ENCODE measurements around the gene OTUD3. TPM values are rescaled to one million over a fixed set of nuclear protein-coding genes. Genes with fewer than 3 reads are reported as not detected.
"Not testable (repeated sequence)": the region's sequence is repeated elsewhere in the genome, so short reads cannot be mapped to it uniquely, and the experiment has no call there.

Gene OTUD3
- total RNA-seq, 1 experiment from 2014 or later: 15.1 TPM

GRCh38 chr1:19864570-19865160, 17.5 kb upstream of the OTUD3 start:
- H3K27me3 ChIP-seq (replicated peaks; ENCODE audit: control insufficient read depth, insufficient read depth, low read length): no peaks in the 10 kb centered on the region
- BruUV-seq (replicated peaks): no TSS peak
- Mint-ChIP-seq H3K27me3 (ENCODE audit: insufficient read depth, unreplicated experiment) (no peaks in the 10 kb centered on the region), H3K4me1 (ENCODE audit: low read depth, unreplicated experiment) (peaks cover 12% of the 10 kb centered on the region), H3K4me3 (ENCODE audit: unreplicated experiment) (no peak overlapping the region), H3K27ac (ENCODE audit: unreplicated experiment) (no peak overlapping the region), H3K36me3 (ENCODE audit: insufficient read depth, unreplicated experiment) (peaks cover 11% of the 10 kb centered on the region), H3K9me3 (ENCODE audit: unreplicated experiment) (peaks cover 15% of the 10 kb centered on the region)
- no peak for DNase-seq
- H3K4me1 ChIP-seq: peaks cover 45% of the 10 kb centered on the region
- TF ChIP-seq, protein P1, sequence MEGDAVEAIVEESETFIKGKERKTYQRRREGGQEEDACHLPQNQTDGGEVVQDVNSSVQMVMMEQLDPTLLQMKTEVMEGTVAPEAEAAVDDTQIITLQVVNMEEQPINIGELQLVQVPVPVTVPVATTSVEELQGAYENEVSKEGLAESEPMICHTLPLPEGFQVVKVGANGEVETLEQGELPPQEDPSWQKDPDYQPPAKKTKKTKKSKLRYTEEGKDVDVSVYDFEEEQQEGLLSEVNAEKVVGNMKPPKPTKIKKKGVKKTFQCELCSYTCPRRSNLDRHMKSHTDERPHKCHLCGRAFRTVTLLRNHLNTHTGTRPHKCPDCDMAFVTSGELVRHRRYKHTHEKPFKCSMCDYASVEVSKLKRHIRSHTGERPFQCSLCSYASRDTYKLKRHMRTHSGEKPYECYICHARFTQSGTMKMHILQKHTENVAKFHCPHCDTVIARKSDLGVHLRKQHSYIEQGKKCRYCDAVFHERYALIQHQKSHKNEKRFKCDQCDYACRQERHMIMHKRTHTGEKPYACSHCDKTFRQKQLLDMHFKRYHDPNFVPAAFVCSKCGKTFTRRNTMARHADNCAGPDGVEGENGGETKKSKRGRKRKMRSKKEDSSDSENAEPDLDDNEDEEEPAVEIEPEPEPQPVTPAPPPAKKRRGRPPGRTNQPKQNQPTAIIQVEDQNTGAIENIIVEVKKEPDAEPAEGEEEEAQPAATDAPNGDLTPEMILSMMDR (IDR thresholded peaks at IDR 0.05; ENCODE audit: insufficient read depth in 1 of 2, low read depth in 1 of 2, low read length in 1 of 2, severe bottlenecking in 1 of 2, unreplicated experiment in 1 of 2): no peak
- ChIA-PET CTCF (interaction anchor here (0.8 kb wide), 1 partner anchor 82 kb away, joined by 3 read pairs; no protein-coding TSS in a partner anchor), POLR2A (no interaction called here)
- peaks cover 13% of the 10 kb centered on the region for H3K9me3 ChIP-seq
- intact Hi-C loops (cut with micrococcal nuclease; ENCODE audit: unreplicated experiment): loop anchor here (10.0 kb wide), 1 partner anchor 50 kb away; the partner anchor contains the start of gene RNF186
- H3K4me3 ChIP-seq (ENCODE audit: low read depth, low read length): no peak overlapping the region
- no peaks in the 10 kb centered on the region for H3K36me3 ChIP-seq (ENCODE audit: control insufficient read depth, insufficient read depth, low read length)

GRCh38 chr1:19866029-19866428, 16.2 kb upstream of the OTUD3 start:
- no peak overlapping the region for H3K4me3 Mint-ChIP-seq (ENCODE audit: unreplicated experiment)
- Histone ChIP-seq H3K9me3 (peaks cover 13% of the 10 kb centered on the region), H3K4me3 (ENCODE audit: low read depth, low read length) (no peak overlapping the region), H3K36me3 (ENCODE audit: control insufficient read depth, insufficient read depth, low read length) (no peaks in the 10 kb centered on the region), H3K4me1 (peaks cover 38% of the 10 kb centered on the region), H3K27me3 (replicated peaks; ENCODE audit: control insufficient read depth, insufficient read depth, low read length) (no peaks in the 10 kb centered on the region)
- CTCF ChIA-PET: interaction anchor here (0.6 kb wide), 1 partner anchor 124 kb away, joined by 6 read pairs; no protein-coding TSS in a partner anchor
- intact Hi-C loops (cut with micrococcal nuclease; ENCODE audit: unreplicated experiment): loop anchor here (10.0 kb wide), 1 partner anchor 51 kb away; the partner anchor contains the start of gene RNF186
- POLR2A ChIA-PET: no interaction called here
- H3K27ac Mint-ChIP-seq (ENCODE audit: unreplicated experiment): no peak overlapping the region
- H3K27me3 Mint-ChIP-seq (ENCODE audit: insufficient read depth, unreplicated experiment): no peaks in the 10 kb centered on the region
- no TSS peak for BruUV-seq (replicated peaks)
- H3K4me1 Mint-ChIP-seq (ENCODE audit: low read depth, unreplicated experiment): peaks cover 12% of the 10 kb centered on the region
- no peak for DNase-seq
- TF ChIP-seq, protein P1 (IDR thresholded peaks at IDR 0.05; ENCODE audit: insufficient read depth in 1 of 2, low read depth in 1 of 2, low read length in 1 of 2, severe bottlenecking in 1 of 2, unreplicated experiment in 1 of 2): no peak
- peaks cover 11% of the 10 kb centered on the region for H3K36me3 Mint-ChIP-seq (ENCODE audit: insufficient read depth, unreplicated experiment)
- peaks cover 15% of the 10 kb centered on the region for H3K9me3 Mint-ChIP-seq (ENCODE audit: unreplicated experiment)

DNA sequence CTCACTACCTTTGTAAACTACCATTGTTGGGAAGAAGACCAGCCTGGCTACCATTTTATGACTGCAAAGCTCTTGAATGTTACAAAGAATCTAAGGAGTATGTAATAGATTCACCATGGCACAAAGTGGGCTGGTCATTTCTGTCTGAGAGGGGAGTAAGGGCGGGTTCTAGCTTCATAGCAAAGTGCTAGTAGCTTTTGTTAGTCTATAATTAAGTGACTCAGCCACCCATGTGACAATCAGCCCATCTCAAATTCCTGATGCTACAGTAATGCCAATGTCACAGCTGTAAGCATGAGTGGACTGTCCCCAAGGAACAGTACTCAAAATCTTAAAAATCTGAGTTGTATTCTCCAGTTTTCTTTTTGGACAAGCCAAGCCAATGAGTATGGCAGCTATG, 15.4 kb upstream of the OTUD3 start:
- H3K36me3 ChIP-seq (ENCODE audit: control insufficient read depth, insufficient read depth, low read length): no peaks in the 10 kb centered on the region
- H3K36me3 Mint-ChIP-seq (ENCODE audit: insufficient read depth, unreplicated experiment): peaks cover 11% of the 10 kb centered on the region
- TF ChIP-seq, protein P1 (IDR thresholded peaks at IDR 0.05; ENCODE audit: insufficient read depth in 1 of 2, low read depth in 1 of 2, low read length in 1 of 2, severe bottlenecking in 1 of 2, unreplicated experiment in 1 of 2): no peak
- H3K27ac Mint-ChIP-seq (ENCODE audit: unreplicated experiment): no peak overlapping the region
- H3K9me3 ChIP-seq: peaks cover 13% of the 10 kb centered on the region
- H3K4me1 Mint-ChIP-seq (ENCODE audit: low read depth, unreplicated experiment): peaks cover 12% of the 10 kb centered on the region
- DNase-seq: no peak
- intact Hi-C loops (cut with micrococcal nuclease; ENCODE audit: unreplicated experiment): loop anchor here (10.0 kb wide), 1 partner anchor 52 kb away; the partner anchor contains the start of gene RNF186
- no peak overlapping the region for H3K4me3 Mint-ChIP-seq (ENCODE audit: unreplicated experiment)
- ChIA-PET CTCF (interaction anchor here (0.6 kb wide), 1 partner anchor 125 kb away, joined by 6 read pairs; no protein-coding TSS in a partner anchor), POLR2A (no interaction called here)
- no TSS peak for BruUV-seq (replicated peaks)
- no peaks in the 10 kb centered on the region for H3K27me3 Mint-ChIP-seq (ENCODE audit: insufficient read depth, unreplicated experiment)
- H3K4me1 ChIP-seq: peaks cover 31% of the 10 kb centered on the region
- no peak overlapping the region for H3K4me3 ChIP-seq (ENCODE audit: low read depth, low read length)
- H3K27me3 ChIP-seq (replicated peaks; ENCODE audit: control insufficient read depth, insufficient read depth, low read length): no peaks in the 10 kb centered on the region
- H3K9me3 Mint-ChIP-seq (ENCODE audit: unreplicated experiment): peaks cover 15% of the 10 kb centered on the region

- not testable (repeated sequence) for H3K4me1 Mint-ChIP-seq (ENCODE audit: low read depth, unreplicated experiment)
Observed at GRCh38 chr1:19868575-19868974, 13.6 kb upstream of the OTUD3 start.

GRCh38 chr1:19869453-19869852, 12.7 kb upstream of the OTUD3 start:
- POLR2A ChIA-PET; H3K4me3 Mint-ChIP-seq (ENCODE audit: unreplicated experiment): not testable (repeated sequence)
- CTCF ChIA-PET: interaction anchor here (0.5 kb wide), 1 partner anchor 14 kb away, joined by 3 read pairs; no protein-coding TSS in a partner anchor

More at GRCh38 chr1:19868575-19868974, 13.6 kb upstream of the OTUD3 start:
- intact Hi-C loops (cut with micrococcal nuclease; ENCODE audit: unreplicated experiment): loop anchor here (10.0 kb wide), 1 partner anchor 54 kb away; the partner anchor contains the start of gene RNF186
- H3K4me1 ChIP-seq: peaks cover 21% of the 10 kb centered on the region; the same call in 1 of the 2 replicates
- H3K9me3 ChIP-seq; H3K9me3 Mint-ChIP-seq (ENCODE audit: unreplicated experiment); H3K27me3 Mint-ChIP-seq (ENCODE audit: insufficient read depth, unreplicated experiment); H3K36me3 Mint-ChIP-seq (ENCODE audit: insufficient read depth, unreplicated experiment); CTCF ChIA-PET; H3K4me3 Mint-ChIP-seq (ENCODE audit: unreplicated experiment); H3K27ac Mint-ChIP-seq (ENCODE audit: unreplicated experiment); H3K36me3 ChIP-seq (ENCODE audit: control insufficient read depth, insufficient read depth, low read length); H3K27me3 ChIP-seq (replicated peaks; ENCODE audit: control insufficient read depth, insufficient read depth, low read length); BruUV-seq (replicated peaks); H3K4me3 ChIP-seq (ENCODE audit: low read depth, low read length); DNase-seq; POLR2A ChIA-PET: not testable (repeated sequence)

More at GRCh38 chr1:19869453-19869852, 12.7 kb upstream of the OTUD3 start:
- not testable (repeated sequence) for H3K4me3 ChIP-seq (ENCODE audit: low read depth, low read length); H3K27ac Mint-ChIP-seq (ENCODE audit: unreplicated experiment); H3K4me1 Mint-ChIP-seq (ENCODE audit: low read depth, unreplicated experiment); H3K27me3 ChIP-seq (replicated peaks; ENCODE audit: control insufficient read depth, insufficient read depth, low read length); H3K36me3 ChIP-seq (ENCODE audit: control insufficient read depth, insufficient read depth, low read length); H3K36me3 Mint-ChIP-seq (ENCODE audit: insufficient read depth, unreplicated experiment); H3K9me3 ChIP-seq; H3K9me3 Mint-ChIP-seq (ENCODE audit: unreplicated experiment); DNase-seq; H3K27me3 Mint-ChIP-seq (ENCODE audit: insufficient read depth, unreplicated experiment); BruUV-seq (replicated peaks)
- peaks cover 16% of the 10 kb centered on the region; the same call in 1 of the 2 replicates for H3K4me1 ChIP-seq
- intact Hi-C loops (cut with micrococcal nuclease; ENCODE audit: unreplicated experiment): loop anchor here (10.0 kb wide), 1 partner anchor 55 kb away; the partner anchor contains the start of gene RNF186

Measured in Caco-2 (cell line).